ENCODE measurements around the gene PEAK1. TPM values are rescaled to one million over a fixed set of nuclear protein-coding genes. Genes with fewer than 3 reads are reported as not detected.

The PEAK1 gene
- polyA plus RNA-seq, 1 experiment = 52.1 TPM

- CTCF ChIA-PET = no interaction called here
- Histone ChIP-seq H3K27ac (ENCODE audit: low read depth, low read length) (no peak overlapping the region), H3K9me3 (ENCODE audit: control insufficient read depth, insufficient read depth, low read length) (no peaks in the 10 kb centered on the region), H3K27me3 (ENCODE audit: control insufficient read depth, insufficient read depth, low read length) (no peaks in the 10 kb centered on the region), H3K4me3 (ENCODE audit: low read depth, low read length) (no peak overlapping the region)
- no peak for DNase-seq (ENCODE audit: low read depth, low spot score)
- TF ChIP-seq CTCF (IDR thresholded peaks at IDR 0.05; ENCODE audit: low read depth, low read length) = no peak
- POLR2A ChIA-PET = no interaction called here
Observed at GRCh38 chr15:77396692-77397091, 23.2 kb downstream of the PEAK1 start.

GRCh38 chr15:77395013-77395774, 24.7 kb downstream of the PEAK1 start:
- no peak overlapping the region for H3K4me3 ChIP-seq (ENCODE audit: low read depth, low read length)
- CTCF ChIA-PET = no interaction called here
- no peak for TF ChIP-seq CTCF (IDR thresholded peaks at IDR 0.05; ENCODE audit: low read depth, low read length)

GRCh38 chr15:77393471-77393840, 26.4 kb downstream of the PEAK1 start:
- H3K4me3 ChIP-seq (ENCODE audit: low read depth, low read length) = no peak overlapping the region
- ChIA-PET POLR2A (no interaction called here), CTCF (no interaction called here)
- H3K27ac ChIP-seq (ENCODE audit: low read depth, low read length) = no peak overlapping the region
- no peaks in the 10 kb centered on the region for H3K9me3 ChIP-seq (ENCODE audit: control insufficient read depth, insufficient read depth, low read length)
- no peaks in the 10 kb centered on the region for H3K27me3 ChIP-seq (ENCODE audit: control insufficient read depth, insufficient read depth, low read length)
- no peak for DNase-seq (ENCODE audit: low read depth, low spot score)
- no peak for TF ChIP-seq CTCF (IDR thresholded peaks at IDR 0.05; ENCODE audit: low read depth, low read length)

More at GRCh38 chr15:77395013-77395774, 24.7 kb downstream of the PEAK1 start:
- POLR2A ChIA-PET = no interaction called here
- DNase-seq (ENCODE audit: low read depth, low spot score) = no peak
- H3K9me3 ChIP-seq (ENCODE audit: control insufficient read depth, insufficient read depth, low read length) = no peaks in the 10 kb centered on the region
- no peaks in the 10 kb centered on the region for H3K27me3 ChIP-seq (ENCODE audit: control insufficient read depth, insufficient read depth, low read length)
- no peak overlapping the region for H3K27ac ChIP-seq (ENCODE audit: low read depth, low read length)

- no peaks in the 10 kb centered on the region for H3K9me3 ChIP-seq (ENCODE audit: control insufficient read depth, insufficient read depth, low read length)
- ChIA-PET POLR2A (no interaction called here), CTCF (no interaction called here)
- no peak for TF ChIP-seq CTCF (IDR thresholded peaks at IDR 0.05; ENCODE audit: low read depth, low read length)
- no peak overlapping the region for H3K4me3 ChIP-seq (ENCODE audit: low read depth, low read length)
- H3K27me3 ChIP-seq (ENCODE audit: control insufficient read depth, insufficient read depth, low read length) = no peaks in the 10 kb centered on the region
- H3K27ac ChIP-seq (ENCODE audit: low read depth, low read length) = no peak overlapping the region
- no peak for DNase-seq (ENCODE audit: low read depth, low spot score)
Observed at GRCh38 chr15:77392762-77393470, 27.0 kb downstream of the PEAK1 start.

GRCh38 chr15:77391372-77391951, 28.4 kb downstream of the PEAK1 start:
- DNase-seq (ENCODE audit: low read depth, low spot score) = no peak
- no peak for TF ChIP-seq CTCF (IDR thresholded peaks at IDR 0.05; ENCODE audit: low read depth, low read length)
- POLR2A ChIA-PET = no interaction called here
- H3K27ac ChIP-seq (ENCODE audit: low read depth, low read length) = no peak overlapping the region
- no peaks in the 10 kb centered on the region for H3K9me3 ChIP-seq (ENCODE audit: control insufficient read depth, insufficient read depth, low read length)
- H3K4me3 ChIP-seq (ENCODE audit: low read depth, low read length) = no peak overlapping the region
- CTCF ChIA-PET = no interaction called here
- no peaks in the 10 kb centered on the region for H3K27me3 ChIP-seq (ENCODE audit: control insufficient read depth, insufficient read depth, low read length)

Data from AG04450 (cell line).